Colonic mucosa (tissue), 4 donors: Measurements from ENCODE around the gene FAM217A. TPM values are rescaled to one million over a fixed set of nuclear protein-coding genes. Genes with fewer than 3 reads are reported as not detected.
A peak's percentile ranks its signal among the peaks of the same experiment; 100 is the strongest.

ENCODE experiments used
- DNase-seq: peaks from one replicate; pipeline ENCODE4 v3.0.0-alpha.2; 2020
- H3K27ac ChIP-seq: fragments of 200-600 bp; one replicate; pipeline ENCODE4 v1.8.0; 2021
- H3K27me3 ChIP-seq: fragments of 200-600 bp; one replicate; pipeline ENCODE4 v1.8.0; 2021
- H3K36me3 ChIP-seq: fragments of 200-600 bp; one replicate; pipeline ENCODE4 v1.8.0; 2021
- H3K4me1 ChIP-seq: fragments of 200-600 bp; one replicate; pipeline ENCODE4 v1.8.0; 2021; ENCODE audit warnings: mild to moderate bottlenecking
- H3K4me3 ChIP-seq: fragments of 200-600 bp; one replicate; pipeline ENCODE4 v1.8.0; 2021
- H3K9ac ChIP-seq, 2 donors: one replicate each; pipeline ENCODE4 v1.7.0; 2013; ENCODE audit warnings: control low read depth in 2 of 2, low read depth in 2 of 2, low read length in 2 of 2
- H3K9me3 ChIP-seq: fragments of 200-600 bp; one replicate; pipeline ENCODE4 v1.8.0; 2021
- intact Hi-C: fragments of 100-400 bp; cut with DNase I; formaldehyde crosslinking; loops from one replicate; pipeline ENCODE4 v1.14.1; 2022
- total RNA-seq, 2 donors: library from RNA; stranded (reverse); fragmentation: NEBNext Ultra II Directional in 1 of 2; extraction: Animal tissue kit (Norgen Biotek cat#: 25700) in 1 of 2; gene quantifications; one replicate each; pipeline ENCODE4 v1.2.1, GENCODE V29; 2021
- TF ChIP-seq, protein P1 (sequence below): fragments of 200-600 bp; IDR thresholded peaks from one replicate; pipeline ENCODE4 v1.8.0; 2022; ENCODE audit warnings: antibody characterized with exemption, mild to moderate bottlenecking
- donor health status: healthy.
- donor health status: DM: no; HTN: no; CAD: no.
- donor health status: DM: no; HTN: no; CAD: no.

FAM217A gene
- total RNA-seq, 2 donors from 2014 or later, result not detected

DNA sequence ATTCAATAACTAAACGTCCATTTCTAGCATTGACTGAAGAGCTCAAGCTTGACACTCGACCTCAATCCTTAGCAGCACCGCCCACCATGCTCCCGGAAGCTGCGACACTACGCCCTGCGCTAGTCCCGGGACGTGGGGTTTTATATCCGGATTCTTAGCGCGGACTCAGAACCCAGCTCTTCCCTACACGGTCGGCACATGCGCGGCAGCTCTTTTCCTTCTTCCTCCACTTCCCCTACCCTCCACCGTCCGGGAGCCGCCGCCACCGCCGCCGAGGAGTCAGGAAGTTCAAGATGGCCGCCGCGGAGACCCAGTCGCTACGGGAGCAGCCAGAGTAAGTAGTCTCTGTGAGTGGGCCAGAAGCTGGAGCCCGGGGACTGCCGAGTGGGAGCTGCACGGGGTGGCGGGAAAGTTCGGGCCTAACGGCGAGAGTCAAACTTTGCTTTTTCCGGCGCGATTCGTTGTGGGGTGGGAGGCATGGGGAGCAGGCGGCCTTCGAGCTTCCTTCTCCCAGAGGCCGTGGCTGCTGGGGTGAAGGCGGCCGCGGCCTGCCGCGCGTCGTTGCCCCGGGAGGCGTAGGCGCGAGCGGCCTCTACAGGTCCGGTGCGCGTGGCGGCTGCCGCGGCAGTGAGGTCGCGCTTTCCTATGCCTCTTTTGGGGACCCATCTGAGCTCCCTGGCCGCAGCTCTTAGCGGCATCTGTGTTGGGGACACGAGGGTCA is 57.6 kb downstream of the FAM217A start:
- Histone ChIP-seq H3K9me3 (no peaks in the 10 kb centered on the region), H3K4me3 (peak overlapping the region; percentile 55), H3K9ac (peak overlapping the region; percentile 87 to 97), H3K36me3 (no peaks in the 10 kb centered on the region), H3K4me1 (peaks cover 14% of the 10 kb centered on the region), H3K27me3 (no peaks in the 10 kb centered on the region), H3K27ac (peak overlapping the region; percentile 97)
- DNase-seq, result peak; percentile 98
- TF ChIP-seq, protein P1, sequence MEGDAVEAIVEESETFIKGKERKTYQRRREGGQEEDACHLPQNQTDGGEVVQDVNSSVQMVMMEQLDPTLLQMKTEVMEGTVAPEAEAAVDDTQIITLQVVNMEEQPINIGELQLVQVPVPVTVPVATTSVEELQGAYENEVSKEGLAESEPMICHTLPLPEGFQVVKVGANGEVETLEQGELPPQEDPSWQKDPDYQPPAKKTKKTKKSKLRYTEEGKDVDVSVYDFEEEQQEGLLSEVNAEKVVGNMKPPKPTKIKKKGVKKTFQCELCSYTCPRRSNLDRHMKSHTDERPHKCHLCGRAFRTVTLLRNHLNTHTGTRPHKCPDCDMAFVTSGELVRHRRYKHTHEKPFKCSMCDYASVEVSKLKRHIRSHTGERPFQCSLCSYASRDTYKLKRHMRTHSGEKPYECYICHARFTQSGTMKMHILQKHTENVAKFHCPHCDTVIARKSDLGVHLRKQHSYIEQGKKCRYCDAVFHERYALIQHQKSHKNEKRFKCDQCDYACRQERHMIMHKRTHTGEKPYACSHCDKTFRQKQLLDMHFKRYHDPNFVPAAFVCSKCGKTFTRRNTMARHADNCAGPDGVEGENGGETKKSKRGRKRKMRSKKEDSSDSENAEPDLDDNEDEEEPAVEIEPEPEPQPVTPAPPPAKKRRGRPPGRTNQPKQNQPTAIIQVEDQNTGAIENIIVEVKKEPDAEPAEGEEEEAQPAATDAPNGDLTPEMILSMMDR, result no peak
- intact Hi-C loops, result loop anchor here (10.0 kb wide), 1 partner anchor 114 kb away; the partner anchor contains the start of gene ECI2

DNA sequence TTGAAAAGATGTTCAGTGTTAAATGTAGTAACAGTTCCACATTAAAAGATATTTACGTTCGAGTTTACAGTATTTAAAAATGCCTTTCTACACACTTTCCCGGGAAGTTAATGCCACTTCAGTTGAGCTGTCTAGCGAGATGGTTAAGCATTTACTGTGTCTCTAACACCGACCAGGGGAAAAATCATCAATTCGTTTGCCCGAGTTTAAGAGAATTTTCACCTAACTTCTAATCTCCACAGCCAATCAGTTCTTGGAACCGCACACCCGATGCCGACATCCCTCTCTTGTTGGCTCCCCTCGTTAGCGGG is 58.2 kb downstream of the FAM217A start:
- DNase-seq, result no peak
- peak overlapping the region; percentile 55 for H3K4me3 ChIP-seq
- H3K9ac ChIP-seq, result peak overlapping the region; percentile 87 to 97
- intact Hi-C loops, result loop anchor here (10.0 kb wide), 1 partner anchor 114 kb away; the partner anchor contains the start of gene ECI2
- H3K27me3 ChIP-seq, result no peaks in the 10 kb centered on the region
- peak overlapping the region; percentile 97 for H3K27ac ChIP-seq
- TF ChIP-seq, protein P1, result no peak
- H3K4me1 ChIP-seq, result peaks cover 14% of the 10 kb centered on the region
- H3K36me3 ChIP-seq, result no peaks in the 10 kb centered on the region
- no peaks in the 10 kb centered on the region for H3K9me3 ChIP-seq

DNA sequence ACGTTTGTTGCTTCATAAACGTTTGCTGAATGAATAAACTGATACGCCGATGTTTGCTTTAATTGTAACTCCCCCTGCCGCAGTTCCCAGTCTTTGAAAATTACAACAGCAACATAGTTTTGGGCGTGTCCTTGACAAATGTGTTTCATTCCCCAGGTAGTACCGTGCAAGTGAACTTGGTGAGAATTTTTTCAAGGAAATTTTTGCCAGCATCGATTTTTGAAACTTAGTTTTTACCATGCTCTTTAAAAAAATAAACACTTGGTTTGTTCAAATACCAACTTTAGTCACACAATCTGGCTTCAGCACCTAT is 60.1 kb downstream of the FAM217A start:
- intact Hi-C loops, result no loop called here
- peak overlapping the region; percentile 72 for H3K4me3 ChIP-seq
- peak overlapping the region; percentile 99 for H3K27ac ChIP-seq
- no peak for DNase-seq
- H3K9ac ChIP-seq, result peak overlapping the region in 1 of 2 donors; percentile 83
- H3K4me1 ChIP-seq, result peaks cover 14% of the 10 kb centered on the region
- TF ChIP-seq, protein P1, result no peak
- no peaks in the 10 kb centered on the region for H3K9me3 ChIP-seq
- no peaks in the 10 kb centered on the region for H3K27me3 ChIP-seq
- H3K36me3 ChIP-seq, result no peaks in the 10 kb centered on the region

Other genes starting within 250 kb of the FAM217A start
- gene FAM50B, start 229.8 kb downstream of the FAM217A start, total RNA-seq, result 1 to 10 TPM; 3.2 to 3.9 TPM
- 10 to 100 TPM; 65.5 to 94.8 TPM for gene ECI2, start 56.4 kb upstream of the FAM217A start, total RNA-seq